HG03442 (cell line): ENCODE results near the gene PF4V1.

Source experiments
- ATAC-seq: cut with Tn5 transposase; IDR thresholded peaks from one replicate; pipeline ENCODE4 v1.9.1; 2021; ENCODE audit warnings: mild to moderate bottlenecking, moderate library complexity; ENCODE audit not compliant: unreplicated experiment

Gene PF4V1

GRCh38 chr4:73844806-73845205 lies 8.3 kb upstream of the PF4V1 start:
- no peak for ATAC-seq

DNA sequence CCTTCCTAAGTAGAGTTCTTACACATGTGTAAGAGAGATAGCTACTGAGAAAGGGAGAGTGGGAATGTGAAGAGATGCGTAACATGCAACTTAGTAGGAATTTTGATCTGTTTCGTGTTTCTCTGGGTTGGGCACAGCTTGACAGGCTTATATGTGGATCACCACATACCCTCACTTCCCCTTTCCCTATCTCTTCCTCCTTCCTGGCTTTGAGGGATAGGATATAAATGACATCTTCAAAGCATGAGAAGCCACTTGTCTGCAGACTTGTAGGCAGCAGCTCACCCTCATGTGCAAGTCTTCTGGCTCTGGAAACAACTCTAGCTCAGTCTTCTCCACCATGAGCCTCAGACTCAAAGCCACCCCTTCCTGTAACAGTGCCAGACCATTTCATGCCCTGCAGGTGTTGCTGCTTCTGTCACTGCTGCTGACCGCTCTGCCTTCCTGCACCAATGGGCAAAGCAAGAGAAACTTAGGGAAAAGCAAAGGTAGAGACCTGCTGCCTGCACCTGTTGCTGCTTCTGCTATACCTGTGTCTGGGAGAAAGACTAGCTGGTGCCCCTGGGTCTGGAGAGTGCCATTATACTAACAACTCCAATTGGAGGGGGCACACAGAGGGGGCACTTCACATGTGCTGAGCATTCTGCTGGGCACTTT lies 5.4 kb upstream of the PF4V1 start:
- no peak for ATAC-seq

GRCh38 chr4:73848183-73848777 lies 4.8 kb upstream of the PF4V1 start:
- ATAC-seq = no peak

DNA sequence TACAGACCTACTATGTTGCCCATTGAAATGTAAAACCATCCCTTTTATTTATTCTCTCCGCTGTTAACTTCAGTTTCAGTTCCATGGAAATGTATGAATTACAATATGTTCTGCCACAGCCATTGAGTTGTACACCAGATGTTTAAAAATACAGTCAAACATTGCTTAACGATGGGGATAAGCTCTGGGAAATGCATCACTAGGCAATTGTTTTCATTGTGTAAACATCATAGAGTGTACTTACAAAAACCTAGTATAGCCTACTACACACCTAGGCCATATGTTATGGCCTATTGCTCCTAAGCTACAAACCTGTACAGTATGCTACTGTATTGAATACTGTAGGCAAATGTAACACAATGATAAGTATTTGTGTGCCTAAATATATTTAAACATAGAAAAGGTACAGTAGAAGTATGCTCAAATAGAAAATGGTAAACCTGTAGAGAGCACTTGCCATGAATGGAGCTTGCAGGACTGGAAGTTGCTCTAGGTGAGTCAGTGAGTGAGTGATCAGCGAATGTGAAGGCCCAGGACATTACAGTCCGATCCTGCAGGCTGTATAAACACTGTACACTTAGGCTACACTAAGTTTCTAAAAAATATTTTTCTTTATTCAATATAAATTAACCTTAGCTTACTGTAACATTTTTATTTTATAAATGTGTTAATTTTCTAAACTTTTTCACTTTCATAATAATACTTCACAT lies 2.7 kb upstream of the PF4V1 start:
- ATAC-seq = no peak

GRCh38 chr4:73851293-73851692 lies 1.8 kb upstream of the PF4V1 start:
- ATAC-seq = no peak

DNA sequence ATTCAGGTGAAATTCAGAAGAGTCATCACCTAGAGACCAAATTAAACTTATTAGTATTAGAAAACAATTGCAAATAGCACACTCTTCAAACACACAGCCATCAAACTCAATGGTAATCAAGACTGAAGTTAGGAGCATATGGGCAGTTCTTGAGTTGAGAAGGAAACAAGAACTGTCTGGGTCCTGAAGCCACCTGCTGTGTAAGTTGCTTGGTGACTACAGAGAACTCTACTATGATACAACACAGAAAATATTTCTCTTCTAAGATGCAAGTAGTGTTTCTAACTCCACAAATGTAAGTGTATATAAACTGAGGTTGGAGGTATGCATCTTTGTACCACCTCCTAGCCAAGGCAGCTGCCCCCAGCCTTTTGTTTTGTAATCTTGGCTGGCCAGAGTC lies 325 bp upstream of the PF4V1 start:
- no peak for ATAC-seq

DNA sequence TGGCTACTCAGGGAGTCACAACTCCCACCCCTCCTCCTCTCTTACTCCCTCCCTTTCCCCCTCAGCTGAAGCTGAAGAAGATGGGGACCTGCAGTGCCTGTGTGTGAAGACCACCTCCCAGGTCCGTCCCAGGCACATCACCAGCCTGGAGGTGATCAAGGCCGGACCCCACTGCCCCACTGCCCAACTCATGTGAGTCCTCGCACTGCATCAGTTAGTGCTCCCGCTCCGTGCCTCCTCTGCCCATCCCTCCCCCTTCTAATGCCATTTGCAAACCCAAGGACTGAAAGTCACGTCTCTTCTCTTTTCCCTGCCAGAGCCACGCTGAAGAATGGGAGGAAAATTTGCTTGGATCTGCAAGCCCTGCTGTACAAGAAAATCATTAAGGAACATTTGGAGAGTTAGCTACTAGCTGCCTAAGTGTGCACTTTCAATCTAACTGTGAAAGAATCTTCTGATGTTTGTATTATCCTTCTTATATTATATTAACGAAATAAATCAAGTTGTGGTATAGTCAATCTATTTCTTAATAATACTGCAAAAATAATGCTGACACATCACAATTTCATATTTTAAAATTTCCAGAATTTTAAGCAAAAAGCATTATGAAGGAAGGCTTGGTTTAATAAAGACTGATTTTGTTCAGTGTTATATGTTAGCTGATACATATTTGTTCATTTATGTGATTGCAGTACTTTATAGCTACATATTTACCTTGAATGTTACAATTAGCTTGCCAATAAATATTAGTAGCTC lies 800 bp downstream of the PF4V1 start:
- no peak for ATAC-seq

DNA sequence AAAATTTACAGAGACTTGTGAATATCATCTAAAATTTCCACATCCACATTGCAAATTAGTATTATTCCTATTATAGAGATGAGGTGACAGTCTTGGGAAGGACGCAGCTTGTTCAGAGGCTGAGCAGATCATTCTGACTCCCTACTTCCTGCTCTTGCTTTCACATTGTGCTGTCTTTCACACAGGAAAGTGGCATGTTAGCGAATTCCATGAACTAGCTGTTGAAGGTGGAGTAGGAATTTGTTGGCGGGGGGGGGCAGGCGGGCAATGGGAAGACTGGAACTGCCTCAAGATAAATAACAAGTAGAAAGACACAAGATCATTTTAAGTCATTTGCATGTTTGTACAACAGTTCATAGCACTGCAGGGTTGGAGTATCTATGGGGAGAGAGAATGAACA lies 2.3 kb downstream of the PF4V1 start:
- ATAC-seq = no peak

- no peak for ATAC-seq
Observed at GRCh38 chr4:73856518-73856917, 3.4 kb downstream of the PF4V1 start.

DNA sequence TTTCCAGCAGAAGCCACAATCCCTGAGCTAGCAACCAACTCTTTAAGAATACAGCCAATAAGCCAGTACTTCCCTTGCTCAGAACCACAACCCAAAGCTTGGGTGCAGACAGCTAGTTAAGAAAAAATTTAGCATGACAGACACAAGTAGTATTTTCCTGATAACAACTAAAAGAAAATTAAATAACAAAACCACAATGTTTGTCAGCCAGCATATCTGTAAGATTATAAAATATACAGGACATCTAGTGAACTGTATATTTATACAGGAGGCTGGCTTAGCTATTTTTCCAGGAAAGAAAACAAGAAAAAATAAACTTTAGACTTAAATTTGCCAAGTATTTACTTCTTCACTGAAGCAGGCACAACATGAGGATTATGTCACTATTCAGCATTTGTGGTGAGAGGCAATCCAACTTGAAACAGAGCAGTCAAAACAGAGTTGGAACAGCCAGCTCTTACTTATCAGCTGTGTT lies 6.6 kb downstream of the PF4V1 start:
- no peak for ATAC-seq

DNA sequence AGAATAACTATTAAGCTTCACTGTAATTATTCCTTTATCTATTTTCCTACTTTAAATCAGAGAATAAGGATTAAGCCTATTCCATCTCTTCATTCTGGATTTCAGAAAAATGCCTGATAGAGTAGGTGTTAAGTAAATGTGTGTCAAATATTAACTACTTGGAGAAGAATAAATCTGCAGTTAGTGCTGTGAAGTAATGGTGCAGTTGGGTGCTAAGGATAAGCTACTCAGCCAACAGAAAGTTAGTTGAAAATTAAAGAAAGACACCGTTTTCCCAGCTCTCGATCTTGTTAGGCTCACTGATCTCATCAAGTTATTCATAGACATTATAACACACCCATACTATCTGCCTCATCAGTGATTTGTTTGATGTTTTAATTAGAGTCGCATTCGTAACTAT lies 7.1 kb downstream of the PF4V1 start:
- ATAC-seq = no peak

GRCh38 chr4:73860917-73861316 lies 7.8 kb downstream of the PF4V1 start:
- no peak for ATAC-seq

GRCh38 chr4:73862322-73862721 lies 9.2 kb downstream of the PF4V1 start:
- ATAC-seq = no peak

- ATAC-seq = no peak
Observed at GRCh38 chr4:73864365-73864764, 11.3 kb downstream of the PF4V1 start.

GRCh38 chr4:73864961-73865360 lies 11.9 kb downstream of the PF4V1 start:
- no peak for ATAC-seq

- no peak for ATAC-seq
Observed at GRCh38 chr4:73865431-73866096, 12.5 kb downstream of the PF4V1 start.

DNA sequence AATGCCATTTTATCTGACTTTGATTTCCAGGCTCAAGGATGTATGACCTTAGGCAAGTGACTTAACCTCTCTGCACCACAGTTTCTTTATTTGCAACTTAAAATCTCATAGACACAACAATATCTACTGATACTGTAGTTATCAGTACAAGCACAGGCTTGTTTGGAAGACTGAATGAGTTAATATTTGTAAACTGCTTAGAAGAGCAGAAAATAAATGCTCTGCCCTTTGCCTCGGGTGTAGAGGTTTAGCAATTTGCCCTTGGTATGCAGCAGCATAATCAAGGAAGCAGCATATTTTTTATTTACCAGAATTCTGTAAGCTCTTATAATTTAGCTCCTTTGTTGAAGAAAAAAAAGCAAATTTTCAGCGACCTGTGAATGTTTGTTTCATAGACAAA lies 13.2 kb downstream of the PF4V1 start:
- ATAC-seq = no peak

DNA sequence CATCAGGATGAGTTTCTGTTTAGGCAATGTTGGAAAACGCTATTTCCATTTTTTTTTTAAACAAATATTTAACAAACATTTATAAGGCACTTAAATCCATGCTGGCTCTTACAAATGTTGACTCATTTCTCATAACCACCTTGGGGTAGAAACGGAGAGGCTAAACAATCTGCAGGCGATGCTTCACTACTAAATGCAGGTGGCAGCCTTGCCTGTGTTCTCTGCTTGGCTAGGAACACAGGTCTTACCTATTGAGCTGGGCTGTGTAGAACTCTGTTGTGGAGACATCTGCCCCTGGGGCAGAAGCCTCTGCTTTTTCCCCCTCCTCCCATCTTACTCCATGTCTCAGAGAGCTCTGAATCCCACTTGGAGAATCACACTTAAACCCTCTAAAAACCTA lies 14.7 kb downstream of the PF4V1 start:
- no peak for ATAC-seq

DNA sequence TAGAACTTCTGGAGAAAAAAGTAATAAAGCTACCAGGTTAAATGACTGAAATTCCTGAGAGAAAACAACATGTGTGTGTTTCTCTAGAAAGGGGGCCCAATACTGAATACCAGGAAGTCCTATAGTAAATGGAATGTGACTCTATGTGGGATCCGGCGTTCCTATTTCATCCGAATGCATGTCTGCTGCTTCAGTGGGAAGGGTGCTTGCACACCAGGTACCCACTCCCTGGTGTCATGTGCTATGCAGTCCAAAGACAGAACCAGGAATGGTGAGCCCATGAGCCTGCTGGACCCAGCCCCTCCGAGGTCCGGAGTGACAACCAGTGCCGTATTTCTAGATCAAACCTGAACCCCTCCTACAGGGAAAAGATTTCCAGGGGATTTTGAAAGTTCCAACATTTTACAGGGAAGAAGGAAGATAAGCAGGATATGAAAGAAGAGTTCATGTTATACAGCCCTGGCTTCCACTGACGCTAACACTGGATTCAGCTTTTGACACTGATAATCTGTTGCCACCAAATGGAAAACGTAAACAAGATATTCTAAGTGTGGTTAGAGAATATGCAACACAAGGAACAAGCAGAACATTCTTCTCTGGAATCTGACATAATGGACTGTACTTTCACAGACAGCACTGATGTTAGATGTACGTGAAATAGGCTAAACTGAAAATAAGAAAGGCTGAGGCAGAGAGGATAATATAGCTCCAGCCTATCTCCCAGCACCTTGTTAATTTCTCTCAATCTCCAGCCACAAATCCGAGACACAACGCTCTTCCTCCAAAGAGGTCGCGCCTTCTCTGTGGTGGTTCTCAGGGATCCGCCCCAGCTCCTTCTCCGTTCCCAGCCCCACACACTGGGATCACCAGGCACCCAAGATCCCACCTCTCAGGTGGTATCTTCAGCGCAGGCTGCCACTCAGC lies 15.4 kb downstream of the PF4V1 start:
- ATAC-seq = no peak
